A673 (cell line): ENCODE data around the gene CDK17.

ENCODE experiments used
- EZH2 ChIP-seq: fragments of 200-600 bp; sonication (generic); IDR thresholded peaks from 2 replicates; pipeline ENCODE4 v1.6.1; 2017; ENCODE audit warnings: borderline replicate concordance, low read depth, mild to moderate bottlenecking, mixed read lengths, antibody characterized with exemption, low read length; ENCODE audit not compliant: poor library complexity, severe bottlenecking
- TF ChIP-seq, protein P1 (sequence below): fragments of 300-800, 200-600 bp; sonication (generic); conservative IDR thresholded peaks from 2 replicates; pipeline ENCODE4 v1.5.1; 2017; ENCODE audit warnings: low read depth, mild to moderate bottlenecking, antibody characterized with exemption, low read length, moderate library complexity, mixed read lengths

DNA sequence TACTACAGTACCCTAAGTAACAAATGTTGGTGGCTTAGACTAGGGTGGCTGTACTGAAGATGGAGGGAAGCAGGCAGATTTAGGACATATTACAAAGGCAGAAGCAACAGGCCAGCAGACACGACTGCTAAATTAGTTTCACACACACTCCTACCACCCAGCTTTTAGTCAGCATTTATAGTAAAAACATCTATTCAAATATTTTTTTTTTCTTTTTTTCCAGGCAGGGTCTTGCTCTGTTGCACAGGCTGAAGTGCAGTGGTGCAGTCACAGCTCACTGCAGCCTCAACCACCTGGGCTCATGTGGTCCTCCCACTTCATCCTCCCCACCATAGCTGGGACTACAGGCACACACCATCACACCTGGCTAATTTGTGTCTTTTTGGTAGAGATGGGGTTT lies 72.9 kb downstream of the CDK17 start:
- TF ChIP-seq, protein P1, sequence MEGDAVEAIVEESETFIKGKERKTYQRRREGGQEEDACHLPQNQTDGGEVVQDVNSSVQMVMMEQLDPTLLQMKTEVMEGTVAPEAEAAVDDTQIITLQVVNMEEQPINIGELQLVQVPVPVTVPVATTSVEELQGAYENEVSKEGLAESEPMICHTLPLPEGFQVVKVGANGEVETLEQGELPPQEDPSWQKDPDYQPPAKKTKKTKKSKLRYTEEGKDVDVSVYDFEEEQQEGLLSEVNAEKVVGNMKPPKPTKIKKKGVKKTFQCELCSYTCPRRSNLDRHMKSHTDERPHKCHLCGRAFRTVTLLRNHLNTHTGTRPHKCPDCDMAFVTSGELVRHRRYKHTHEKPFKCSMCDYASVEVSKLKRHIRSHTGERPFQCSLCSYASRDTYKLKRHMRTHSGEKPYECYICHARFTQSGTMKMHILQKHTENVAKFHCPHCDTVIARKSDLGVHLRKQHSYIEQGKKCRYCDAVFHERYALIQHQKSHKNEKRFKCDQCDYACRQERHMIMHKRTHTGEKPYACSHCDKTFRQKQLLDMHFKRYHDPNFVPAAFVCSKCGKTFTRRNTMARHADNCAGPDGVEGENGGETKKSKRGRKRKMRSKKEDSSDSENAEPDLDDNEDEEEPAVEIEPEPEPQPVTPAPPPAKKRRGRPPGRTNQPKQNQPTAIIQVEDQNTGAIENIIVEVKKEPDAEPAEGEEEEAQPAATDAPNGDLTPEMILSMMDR = no peak
- TF ChIP-seq EZH2 = no peak
